Neural cell (in vitro differentiated cells): Measurements from ENCODE around the gene KCTD16.

Source experiments
- CTCF ChIP-seq: fragments of 450-650 bp; IDR thresholded peaks from 2 replicates; pipeline ENCODE4 v1.5.1; 2014; ENCODE audit warnings: antibody characterized with exemption, mild to moderate bottlenecking, moderate library complexity; ENCODE audit not compliant: poor library complexity, severe bottlenecking
- EP300 ChIP-seq: fragments of 450-650 bp; conservative IDR thresholded peaks from 2 replicates; pipeline ENCODE4 v1.6.1; 2014; ENCODE audit warnings: antibody characterized with exemption, mild to moderate bottlenecking, moderate library complexity; ENCODE audit not compliant: poor library complexity, severe bottlenecking
- EZH2 ChIP-seq: fragments of 200-600, 300-800 bp; shearing (Covaris generic), sonication (generic); IDR thresholded peaks from 2 replicates; pipeline ENCODE4 v1.6.1; 2014; ENCODE audit warnings: antibody characterized with exemption, low read length, borderline replicate concordance, mild to moderate bottlenecking; ENCODE audit not compliant: insufficient read depth, poor library complexity, severe bottlenecking
- MXI1 ChIP-seq: fragments of 450-650 bp; conservative IDR thresholded peaks from 2 replicates; pipeline ENCODE4 v1.6.1; 2014; ENCODE audit warnings: antibody characterized with exemption, mild to moderate bottlenecking; ENCODE audit not compliant: poor library complexity, severe bottlenecking
- POLR2AphosphoS5 ChIP-seq: IDR thresholded peaks from 2 replicates; pipeline ENCODE4 v1.6.1; 2012
- RAD21 ChIP-seq: fragments of 450-650 bp; conservative IDR thresholded peaks from 2 replicates; pipeline ENCODE4 v1.6.1; 2014; ENCODE audit warnings: antibody characterized with exemption, mild to moderate bottlenecking, moderate library complexity
- SMC3 ChIP-seq: fragments of 450-650 bp; conservative IDR thresholded peaks from 2 replicates; pipeline ENCODE4 v1.6.1; 2014; ENCODE audit warnings: antibody characterized with exemption, mild to moderate bottlenecking, moderate library complexity; ENCODE audit not compliant: poor library complexity
- TAF1 ChIP-seq: IDR thresholded peaks from 2 replicates; pipeline ENCODE4 v1.6.1; 2012; ENCODE audit warnings: low read depth
- TF ChIP-seq, protein P1 (sequence below): IDR thresholded peaks from 2 replicates; pipeline ENCODE4 v1.6.1; 2012; ENCODE audit warnings: borderline replicate concordance

- TF ChIP-seq CTCF (no peak), EZH2 (no peak), TAF1 (no peak), RAD21 (no peak), POLR2AphosphoS5 (no peak), MXI1 (no peak), SMC3 (no peak), EP300 (no peak)
- TF ChIP-seq, protein P1, sequence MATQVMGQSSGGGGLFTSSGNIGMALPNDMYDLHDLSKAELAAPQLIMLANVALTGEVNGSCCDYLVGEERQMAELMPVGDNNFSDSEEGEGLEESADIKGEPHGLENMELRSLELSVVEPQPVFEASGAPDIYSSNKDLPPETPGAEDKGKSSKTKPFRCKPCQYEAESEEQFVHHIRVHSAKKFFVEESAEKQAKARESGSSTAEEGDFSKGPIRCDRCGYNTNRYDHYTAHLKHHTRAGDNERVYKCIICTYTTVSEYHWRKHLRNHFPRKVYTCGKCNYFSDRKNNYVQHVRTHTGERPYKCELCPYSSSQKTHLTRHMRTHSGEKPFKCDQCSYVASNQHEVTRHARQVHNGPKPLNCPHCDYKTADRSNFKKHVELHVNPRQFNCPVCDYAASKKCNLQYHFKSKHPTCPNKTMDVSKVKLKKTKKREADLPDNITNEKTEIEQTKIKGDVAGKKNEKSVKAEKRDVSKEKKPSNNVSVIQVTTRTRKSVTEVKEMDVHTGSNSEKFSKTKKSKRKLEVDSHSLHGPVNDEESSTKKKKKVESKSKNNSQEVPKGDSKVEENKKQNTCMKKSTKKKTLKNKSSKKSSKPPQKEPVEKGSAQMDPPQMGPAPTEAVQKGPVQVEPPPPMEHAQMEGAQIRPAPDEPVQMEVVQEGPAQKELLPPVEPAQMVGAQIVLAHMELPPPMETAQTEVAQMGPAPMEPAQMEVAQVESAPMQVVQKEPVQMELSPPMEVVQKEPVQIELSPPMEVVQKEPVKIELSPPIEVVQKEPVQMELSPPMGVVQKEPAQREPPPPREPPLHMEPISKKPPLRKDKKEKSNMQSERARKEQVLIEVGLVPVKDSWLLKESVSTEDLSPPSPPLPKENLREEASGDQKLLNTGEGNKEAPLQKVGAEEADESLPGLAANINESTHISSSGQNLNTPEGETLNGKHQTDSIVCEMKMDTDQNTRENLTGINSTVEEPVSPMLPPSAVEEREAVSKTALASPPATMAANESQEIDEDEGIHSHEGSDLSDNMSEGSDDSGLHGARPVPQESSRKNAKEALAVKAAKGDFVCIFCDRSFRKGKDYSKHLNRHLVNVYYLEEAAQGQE, result no peak
Observed at GRCh38 chr5:144463481-144464223, 293.0 kb downstream of the KCTD16 start.
